Suprapubic skin (tissue), 3 donors: ENCODE data around the gene UNC5B.

Source experiments
- POLR2A ChIP-seq, 2 donors: fragments of 450-650 bp; IDR thresholded peaks; one replicate each; pipeline ENCODE4 v1.6.1; 2017; ENCODE audit warnings: antibody characterized with exemption in 2 of 2, mild to moderate bottlenecking in 2 of 2, moderate library complexity in 2 of 2
- TF ChIP-seq, protein P1 (sequence below), 2 donors: fragments of 200-600 bp in 1 of 2; fragments of 450-650 bp in 1 of 2; sonication (generic) in 1 of 2; IDR thresholded peaks; one replicate each; pipeline ENCODE4 v1.5.1; 2016 to 2019; ENCODE audit warnings: antibody characterized with exemption in 2 of 2, mild to moderate bottlenecking in 1 of 2, moderate library complexity in 1 of 2

DNA sequence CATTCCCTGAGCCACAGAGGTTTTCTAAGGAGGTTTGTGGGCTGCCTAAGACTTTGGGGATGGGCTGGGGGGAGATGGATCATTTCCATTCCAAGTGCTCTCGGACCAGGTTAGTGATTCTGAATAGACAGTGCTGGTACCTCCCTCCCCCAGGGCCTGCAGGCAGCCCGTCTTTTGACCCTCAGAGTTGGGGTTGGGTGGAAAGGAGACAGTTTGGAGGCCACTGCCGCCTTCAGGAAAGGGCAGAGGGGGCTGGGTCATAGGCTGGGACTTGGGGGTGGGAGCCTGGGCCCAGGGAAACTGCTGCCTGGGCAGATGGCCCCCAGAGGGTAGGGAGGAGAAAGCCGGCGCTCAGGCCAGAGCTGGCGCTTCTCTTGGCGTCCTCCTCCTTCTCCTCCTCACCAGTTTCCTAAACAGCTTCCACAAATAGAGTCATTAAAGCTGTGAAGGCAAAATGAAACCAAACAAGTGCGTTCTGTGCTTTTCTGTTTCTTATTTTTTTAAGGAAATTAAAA is 4.4 kb downstream of the UNC5B start:
- TF ChIP-seq, protein P1, sequence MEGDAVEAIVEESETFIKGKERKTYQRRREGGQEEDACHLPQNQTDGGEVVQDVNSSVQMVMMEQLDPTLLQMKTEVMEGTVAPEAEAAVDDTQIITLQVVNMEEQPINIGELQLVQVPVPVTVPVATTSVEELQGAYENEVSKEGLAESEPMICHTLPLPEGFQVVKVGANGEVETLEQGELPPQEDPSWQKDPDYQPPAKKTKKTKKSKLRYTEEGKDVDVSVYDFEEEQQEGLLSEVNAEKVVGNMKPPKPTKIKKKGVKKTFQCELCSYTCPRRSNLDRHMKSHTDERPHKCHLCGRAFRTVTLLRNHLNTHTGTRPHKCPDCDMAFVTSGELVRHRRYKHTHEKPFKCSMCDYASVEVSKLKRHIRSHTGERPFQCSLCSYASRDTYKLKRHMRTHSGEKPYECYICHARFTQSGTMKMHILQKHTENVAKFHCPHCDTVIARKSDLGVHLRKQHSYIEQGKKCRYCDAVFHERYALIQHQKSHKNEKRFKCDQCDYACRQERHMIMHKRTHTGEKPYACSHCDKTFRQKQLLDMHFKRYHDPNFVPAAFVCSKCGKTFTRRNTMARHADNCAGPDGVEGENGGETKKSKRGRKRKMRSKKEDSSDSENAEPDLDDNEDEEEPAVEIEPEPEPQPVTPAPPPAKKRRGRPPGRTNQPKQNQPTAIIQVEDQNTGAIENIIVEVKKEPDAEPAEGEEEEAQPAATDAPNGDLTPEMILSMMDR (IDR thresholded peaks at IDR 0.05), result no peak
- TF ChIP-seq POLR2A (IDR thresholded peaks at IDR 0.05), result no peak
